ENCODE measurements around the gene HNRNPD. TPM values are rescaled to one million over a fixed set of nuclear protein-coding genes. Genes with fewer than 3 reads are reported as not detected.

The HNRNPD gene
- total RNA-seq, 1 experiment from 2014 or later, result 580 TPM

DNA sequence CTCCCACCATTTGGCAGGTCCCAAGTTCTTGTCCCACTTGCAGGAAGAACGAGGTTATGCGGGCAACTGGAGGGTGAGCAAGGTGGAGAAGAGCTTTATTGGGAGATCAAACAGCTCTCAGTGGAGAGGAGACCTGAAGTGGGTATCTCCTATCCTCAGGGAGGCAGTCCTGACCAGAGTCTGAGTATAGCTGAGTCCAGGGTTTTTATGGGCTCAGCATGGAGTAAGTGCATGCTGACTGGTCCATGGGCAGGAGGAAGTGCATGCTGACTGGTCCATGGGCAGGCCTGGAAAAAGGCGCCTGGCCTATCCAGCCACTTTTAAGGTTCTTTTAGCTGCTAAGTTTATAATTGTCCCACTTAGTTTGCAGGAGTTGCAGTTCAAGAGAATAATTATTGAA, 7.4 kb upstream of the HNRNPD start:
- Mint-ChIP-seq H3K27ac (no peak overlapping the region; the same call in 1 of the 2 replicates), H3K4me3 (no peak overlapping the region), H3K36me3 (peaks cover 17% of the 10 kb centered on the region), H3K27me3 (ENCODE audit: low read depth) (peaks cover 6% of the 10 kb centered on the region), H3K9me3 (peaks cover 20% of the 10 kb centered on the region), H3K4me1 (peaks cover 4% of the 10 kb centered on the region)
- peak; percentile 74 for ATAC-seq
- POLR2A ChIA-PET, result interaction anchor here (0.5 to 1.9 kb wide), 3 partner anchors 25 to 48 kb away, joined by 4 to 10 read pairs (median 4); no protein-coding TSS in a partner anchor
- no peak for TF ChIP-seq CDX4 (CRISPR knock-in tag; IDR thresholded peaks at IDR 0.05; ENCODE audit: borderline replicate concordance)
- no peak for TF ChIP-seq ZNF423 (CRISPR knock-in tag; IDR thresholded peaks at IDR 0.05)
- no peak for TF ChIP-seq NFE2L1 (CRISPR knock-in tag; IDR thresholded peaks at IDR 0.05)
- no peak for TF ChIP-seq ELF4 (CRISPR knock-in tag; IDR thresholded peaks at IDR 0.05; ENCODE audit: low read depth)
- TF ChIP-seq SMAD3 (CRISPR knock-in tag; IDR thresholded peaks at IDR 0.05; ENCODE audit: borderline replicate concordance), result no peak
- TF ChIP-seq, protein P1, sequence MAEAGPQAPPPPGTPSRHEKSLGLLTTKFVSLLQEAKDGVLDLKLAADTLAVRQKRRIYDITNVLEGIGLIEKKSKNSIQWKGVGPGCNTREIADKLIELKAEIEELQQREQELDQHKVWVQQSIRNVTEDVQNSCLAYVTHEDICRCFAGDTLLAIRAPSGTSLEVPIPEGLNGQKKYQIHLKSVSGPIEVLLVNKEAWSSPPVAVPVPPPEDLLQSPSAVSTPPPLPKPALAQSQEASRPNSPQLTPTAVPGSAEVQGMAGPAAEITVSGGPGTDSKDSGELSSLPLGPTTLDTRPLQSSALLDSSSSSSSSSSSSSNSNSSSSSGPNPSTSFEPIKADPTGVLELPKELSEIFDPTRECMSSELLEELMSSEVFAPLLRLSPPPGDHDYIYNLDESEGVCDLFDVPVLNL (CRISPR knock-in tag; IDR thresholded peaks at IDR 0.05; ENCODE audit: borderline replicate concordance, low read depth), result no peak
- no peak for TF ChIP-seq MXD4 (CRISPR knock-in tag; IDR thresholded peaks at IDR 0.05; ENCODE audit: borderline replicate concordance)
- TF ChIP-seq ZNF317 (CRISPR knock-in tag; IDR thresholded peaks at IDR 0.05; ENCODE audit: borderline replicate concordance, low read depth), result no peak
- TF ChIP-seq, protein P2, sequence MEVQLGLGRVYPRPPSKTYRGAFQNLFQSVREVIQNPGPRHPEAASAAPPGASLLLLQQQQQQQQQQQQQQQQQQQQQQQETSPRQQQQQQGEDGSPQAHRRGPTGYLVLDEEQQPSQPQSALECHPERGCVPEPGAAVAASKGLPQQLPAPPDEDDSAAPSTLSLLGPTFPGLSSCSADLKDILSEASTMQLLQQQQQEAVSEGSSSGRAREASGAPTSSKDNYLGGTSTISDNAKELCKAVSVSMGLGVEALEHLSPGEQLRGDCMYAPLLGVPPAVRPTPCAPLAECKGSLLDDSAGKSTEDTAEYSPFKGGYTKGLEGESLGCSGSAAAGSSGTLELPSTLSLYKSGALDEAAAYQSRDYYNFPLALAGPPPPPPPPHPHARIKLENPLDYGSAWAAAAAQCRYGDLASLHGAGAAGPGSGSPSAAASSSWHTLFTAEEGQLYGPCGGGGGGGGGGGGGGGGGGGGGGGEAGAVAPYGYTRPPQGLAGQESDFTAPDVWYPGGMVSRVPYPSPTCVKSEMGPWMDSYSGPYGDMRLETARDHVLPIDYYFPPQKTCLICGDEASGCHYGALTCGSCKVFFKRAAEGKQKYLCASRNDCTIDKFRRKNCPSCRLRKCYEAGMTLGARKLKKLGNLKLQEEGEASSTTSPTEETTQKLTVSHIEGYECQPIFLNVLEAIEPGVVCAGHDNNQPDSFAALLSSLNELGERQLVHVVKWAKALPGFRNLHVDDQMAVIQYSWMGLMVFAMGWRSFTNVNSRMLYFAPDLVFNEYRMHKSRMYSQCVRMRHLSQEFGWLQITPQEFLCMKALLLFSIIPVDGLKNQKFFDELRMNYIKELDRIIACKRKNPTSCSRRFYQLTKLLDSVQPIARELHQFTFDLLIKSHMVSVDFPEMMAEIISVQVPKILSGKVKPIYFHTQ (CRISPR knock-in tag; IDR thresholded peaks at IDR 0.05), result no peak
- CTCF ChIA-PET, result interaction anchor here (0.8 to 1.1 kb wide), 2 partner anchors 8 to 48 kb away, joined by 3 to 6 read pairs; no protein-coding TSS in a partner anchor
- DNase-seq (ENCODE audit: low spot score), result no peak

- DNase-seq (ENCODE audit: low spot score) (no peak), ATAC-seq (peak; percentile 60)
- H3K4me1 Mint-ChIP-seq, result peaks cover 8% of the 10 kb centered on the region
- peaks cover 17% of the 10 kb centered on the region for H3K36me3 Mint-ChIP-seq
- H3K27ac Mint-ChIP-seq, result no peak overlapping the region
- CTCF ChIA-PET, result interaction anchor here (0.7 to 1.1 kb wide), 3 partner anchors 8 to 49 kb away, joined by 3 to 6 read pairs (median 3); no protein-coding TSS in a partner anchor
- no peak overlapping the region for H3K4me3 Mint-ChIP-seq
- H3K27me3 Mint-ChIP-seq (ENCODE audit: low read depth), result peaks cover 5% of the 10 kb centered on the region
- POLR2A ChIA-PET, result interaction anchor here (0.5 to 1.9 kb wide), 4 partner anchors 26 to 48 kb away, joined by 3 to 10 read pairs (median 4); no protein-coding TSS in a partner anchor
- H3K9me3 Mint-ChIP-seq, result peaks cover 16% of the 10 kb centered on the region
- no peak for TF ChIP-seq FOXJ3 (CRISPR knock-in tag; IDR thresholded peaks at IDR 0.05; ENCODE audit: borderline replicate concordance)
- TF ChIP-seq ZNF317 (CRISPR knock-in tag; IDR thresholded peaks at IDR 0.05; ENCODE audit: borderline replicate concordance, low read depth), result no peak
- TF ChIP-seq ATF3 (CRISPR knock-in tag; conservative IDR thresholded peaks at IDR 0.05), result no peak
Measured at GRCh38 chr4:82380831-82381230, 7.0 kb upstream of the HNRNPD start.

DNA sequence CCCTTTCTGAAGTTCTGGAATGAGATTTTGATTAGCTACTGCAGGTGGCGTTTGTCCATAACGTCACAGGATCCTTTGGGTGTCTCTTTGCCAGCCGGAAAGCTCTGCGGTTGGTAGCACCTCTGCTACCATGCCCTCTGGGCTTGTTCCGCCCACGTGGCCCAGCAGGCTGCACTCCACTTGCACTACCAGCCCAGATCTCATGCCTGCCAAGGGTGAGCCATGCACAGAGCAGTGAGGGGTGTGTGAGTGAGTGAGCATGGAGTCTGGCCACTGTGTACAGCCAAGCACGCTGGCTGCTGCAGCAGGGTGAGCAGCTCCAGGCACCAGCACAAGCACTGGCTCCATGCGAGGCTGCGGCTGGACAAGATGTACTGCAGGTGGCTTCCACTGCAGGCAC, 6.6 kb upstream of the HNRNPD start:
- ChIA-PET CTCF (interaction anchor here (0.6 to 1.1 kb wide), 4 partner anchors 9 to 255 kb away, joined by 3 to 6 read pairs (median 3); no protein-coding TSS in a partner anchor), POLR2A (interaction anchor here (1.2 to 1.9 kb wide), 3 partner anchors 42 to 49 kb away, joined by 3 to 10 read pairs (median 4); no protein-coding TSS in a partner anchor)
- Mint-ChIP-seq H3K27ac (no peak overlapping the region), H3K27me3 (ENCODE audit: low read depth) (no peaks in the 10 kb centered on the region; the same call in 1 of the 2 replicates), H3K4me1 (peaks cover 12% of the 10 kb centered on the region), H3K9me3 (peaks cover 12% of the 10 kb centered on the region), H3K36me3 (peaks cover 12% of the 10 kb centered on the region), H3K4me3 (no peak overlapping the region)
- no peak for DNase-seq (ENCODE audit: low spot score)
- ATAC-seq, result peak; percentile 50
- TF ChIP-seq HMGXB4 (CRISPR knock-in tag; IDR thresholded peaks at IDR 0.05) (no peak), ZNF317 (CRISPR knock-in tag; IDR thresholded peaks at IDR 0.05; ENCODE audit: borderline replicate concordance, low read depth) (no peak), PRRX2 (CRISPR knock-in tag; IDR thresholded peaks at IDR 0.05) (no peak), ZBTB21 (CRISPR knock-in tag; IDR thresholded peaks at IDR 0.05; ENCODE audit: borderline replicate concordance) (no peak), JAZF1 (CRISPR knock-in tag; IDR thresholded peaks at IDR 0.05) (no peak), NFE2L1 (CRISPR knock-in tag; IDR thresholded peaks at IDR 0.05) (no peak), STAT6 (CRISPR knock-in tag; conservative IDR thresholded peaks at IDR 0.05; ENCODE audit: low read depth) (no peak), ELF4 (CRISPR knock-in tag; IDR thresholded peaks at IDR 0.05; ENCODE audit: low read depth) (no peak), FOXJ3 (CRISPR knock-in tag; IDR thresholded peaks at IDR 0.05; ENCODE audit: borderline replicate concordance) (no peak)
- TF ChIP-seq, protein P3, sequence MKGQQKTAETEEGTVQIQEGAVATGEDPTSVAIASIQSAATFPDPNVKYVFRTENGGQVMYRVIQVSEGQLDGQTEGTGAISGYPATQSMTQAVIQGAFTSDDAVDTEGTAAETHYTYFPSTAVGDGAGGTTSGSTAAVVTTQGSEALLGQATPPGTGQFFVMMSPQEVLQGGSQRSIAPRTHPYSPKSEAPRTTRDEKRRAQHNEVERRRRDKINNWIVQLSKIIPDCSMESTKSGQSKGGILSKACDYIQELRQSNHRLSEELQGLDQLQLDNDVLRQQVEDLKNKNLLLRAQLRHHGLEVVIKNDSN (CRISPR knock-in tag; IDR thresholded peaks at IDR 0.05), result no peak

Data from WTC11 (cell line).